Hematopoietic multipotent progenitor cell treated with erythropoietin and hydrocortisone succinate and interleukin-3 and kit ligand, for 15 days (in vitro differentiated cells): Measurements from ENCODE around the gene CARS1.
A peak's percentile ranks its signal among the peaks of the same experiment; 100 is the strongest.

Experiments
- DNase-seq: peaks from one replicate; pipeline ENCODE4 v3.0.0-alpha.2; 2015; ENCODE audit warnings: low spot score

Gene CARS1

GRCh38 chr11:3037040-3037944 is 19.9 kb downstream of the CARS1 start:
- peak; percentile 73 for DNase-seq

DNA sequence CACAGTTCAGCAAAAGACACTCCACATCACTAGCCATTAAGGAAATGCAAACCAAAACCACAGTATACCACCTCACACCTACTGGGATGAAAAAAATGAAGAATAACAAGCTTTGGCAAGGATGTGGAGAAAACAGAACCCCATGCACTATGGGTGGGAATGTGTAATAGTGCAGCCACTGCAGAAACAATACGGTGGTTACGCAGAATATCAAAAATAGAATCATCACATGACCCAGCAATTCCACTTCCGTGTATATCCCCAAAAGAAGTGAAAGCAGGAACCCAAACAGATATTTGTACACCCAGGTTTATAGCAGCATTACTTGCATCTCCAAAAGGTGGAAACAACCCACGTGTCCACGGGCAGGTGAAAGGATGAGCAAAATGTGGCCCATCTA is 20.8 kb downstream of the CARS1 start:
- no peak for DNase-seq

- DNase-seq, result no peak
These were observed 21.9 kb downstream of the CARS1 start for GRCh38 chr11:3035333-3035732.

- no peak for DNase-seq
These were observed 26.7 kb downstream of the CARS1 start for GRCh38 chr11:3030289-3031070.

- no peak for DNase-seq
These were observed 28.4 kb downstream of the CARS1 start for GRCh38 chr11:3028813-3029212.

DNA sequence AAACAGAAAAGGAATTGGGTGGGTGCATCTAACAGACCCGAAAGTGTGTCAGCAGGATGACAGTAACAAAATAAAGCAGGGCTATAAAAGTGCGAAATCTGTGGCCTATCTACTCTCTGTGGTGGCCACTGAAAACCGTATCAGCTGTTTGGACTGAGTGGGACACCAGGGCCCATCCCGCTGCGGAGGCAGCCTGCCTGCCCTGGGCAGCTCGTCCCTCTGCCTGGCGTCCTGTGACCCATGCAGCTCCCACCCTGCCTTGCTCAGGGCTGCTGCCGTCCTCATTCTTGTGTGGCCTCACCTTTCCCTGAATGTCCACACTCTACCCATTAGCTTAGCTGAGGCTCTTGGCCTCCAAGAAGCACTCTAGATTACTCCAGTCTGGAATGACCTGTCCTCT is 30.4 kb downstream of the CARS1 start:
- no peak for DNase-seq

- no peak for DNase-seq
These were observed 34.2 kb downstream of the CARS1 start for GRCh38 chr11:3022982-3023381.

DNA sequence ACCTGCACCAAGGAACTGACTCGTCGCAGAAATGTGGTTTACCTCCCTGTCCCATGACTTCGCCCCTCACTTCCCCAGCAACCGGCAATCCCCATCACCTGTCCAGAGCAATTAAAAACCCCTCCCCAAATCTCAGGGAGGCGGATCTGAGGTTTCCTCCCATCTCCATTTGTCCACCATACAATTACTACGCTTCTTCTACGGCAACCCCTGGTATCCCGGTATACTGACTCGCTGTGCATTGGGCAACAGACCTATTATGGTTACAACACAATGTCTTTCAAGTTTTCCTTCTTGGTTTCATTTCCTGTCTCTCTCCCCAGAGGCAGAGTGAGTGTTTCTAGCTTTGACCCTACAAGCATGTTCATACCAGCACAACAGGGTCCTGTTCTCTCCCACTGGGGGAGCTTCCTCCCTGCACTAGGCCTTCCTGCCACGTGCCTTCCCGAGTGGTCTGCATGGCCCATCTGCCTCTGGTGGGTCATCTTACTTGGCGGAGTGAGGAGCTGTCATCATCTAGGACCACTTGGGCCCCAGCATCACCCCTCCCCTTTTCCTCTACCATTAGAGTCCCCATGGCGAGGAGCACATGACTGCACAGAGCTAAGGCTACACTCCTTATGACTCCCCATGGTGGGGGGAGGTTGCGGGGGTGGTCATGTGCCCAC is 34.8 kb downstream of the CARS1 start:
- DNase-seq, result no peak

- DNase-seq, result peak; percentile 46
These were observed 36.1 kb downstream of the CARS1 start for GRCh38 chr11:3021125-3021524.

GRCh38 chr11:3020011-3020410 is 37.2 kb downstream of the CARS1 start:
- no peak for DNase-seq

GRCh38 chr11:3018596-3018995 is 38.6 kb downstream of the CARS1 start:
- DNase-seq, result no peak

DNA sequence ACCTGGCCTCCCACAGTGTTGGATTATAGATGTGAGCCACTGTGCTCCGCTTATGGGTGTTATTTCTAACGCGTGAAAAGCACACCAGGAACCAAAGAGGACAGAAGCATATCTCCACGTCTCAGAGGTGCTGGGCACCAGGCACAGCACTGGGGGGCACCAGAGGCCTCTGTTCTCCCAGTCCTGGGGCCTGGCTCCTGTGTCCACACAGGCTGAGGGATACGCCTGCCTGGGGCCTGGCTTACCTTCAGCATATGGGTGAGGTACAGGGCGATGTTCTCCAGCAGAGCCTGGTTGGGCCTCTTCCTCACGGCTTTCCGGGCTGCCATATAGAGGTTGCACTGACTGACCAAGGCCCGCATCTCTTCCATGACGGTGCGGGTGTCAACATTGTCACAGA is 40.4 kb downstream of the CARS1 start:
- DNase-seq, result no peak

DNA sequence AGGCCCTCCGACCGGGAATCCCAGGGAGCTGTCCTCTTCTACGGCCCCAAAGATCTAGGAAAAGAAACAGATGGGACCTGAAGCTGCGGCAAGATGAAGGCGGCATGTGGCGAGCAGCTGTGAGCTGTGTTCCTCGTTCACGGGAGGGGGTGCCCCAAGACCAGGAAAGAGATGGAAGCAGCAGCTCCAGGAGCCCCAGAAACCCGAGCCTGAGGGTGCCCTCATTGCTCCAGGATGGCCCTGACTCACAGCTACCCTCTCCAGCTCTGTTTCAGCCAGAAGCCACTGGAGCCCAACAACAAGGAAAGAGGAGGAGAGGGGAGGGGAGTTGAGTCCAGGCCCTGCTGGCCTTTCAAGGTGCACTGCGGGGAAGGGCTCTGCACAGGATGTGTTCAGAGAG is 41.4 kb downstream of the CARS1 start:
- no peak for DNase-seq

DNA sequence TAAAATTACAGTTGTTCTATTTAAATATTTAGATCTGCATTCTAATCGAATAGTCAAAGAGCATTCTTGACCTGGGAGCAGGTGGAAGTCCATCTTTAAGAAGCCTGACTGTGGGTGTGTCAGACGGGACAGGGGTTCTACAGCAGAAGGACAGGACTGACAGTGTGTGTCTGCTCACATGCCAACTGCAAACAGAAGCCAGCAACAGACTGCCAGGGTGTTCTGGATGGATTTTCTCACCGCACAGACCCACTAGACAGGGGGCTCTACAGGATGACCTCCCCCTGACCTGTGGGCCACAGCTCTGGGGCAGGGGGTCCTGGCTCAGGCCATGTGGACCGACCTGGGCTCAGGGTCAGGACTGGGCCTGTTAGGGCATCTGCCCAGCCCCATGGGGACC is 42.3 kb downstream of the CARS1 start:
- no peak for DNase-seq

DNA sequence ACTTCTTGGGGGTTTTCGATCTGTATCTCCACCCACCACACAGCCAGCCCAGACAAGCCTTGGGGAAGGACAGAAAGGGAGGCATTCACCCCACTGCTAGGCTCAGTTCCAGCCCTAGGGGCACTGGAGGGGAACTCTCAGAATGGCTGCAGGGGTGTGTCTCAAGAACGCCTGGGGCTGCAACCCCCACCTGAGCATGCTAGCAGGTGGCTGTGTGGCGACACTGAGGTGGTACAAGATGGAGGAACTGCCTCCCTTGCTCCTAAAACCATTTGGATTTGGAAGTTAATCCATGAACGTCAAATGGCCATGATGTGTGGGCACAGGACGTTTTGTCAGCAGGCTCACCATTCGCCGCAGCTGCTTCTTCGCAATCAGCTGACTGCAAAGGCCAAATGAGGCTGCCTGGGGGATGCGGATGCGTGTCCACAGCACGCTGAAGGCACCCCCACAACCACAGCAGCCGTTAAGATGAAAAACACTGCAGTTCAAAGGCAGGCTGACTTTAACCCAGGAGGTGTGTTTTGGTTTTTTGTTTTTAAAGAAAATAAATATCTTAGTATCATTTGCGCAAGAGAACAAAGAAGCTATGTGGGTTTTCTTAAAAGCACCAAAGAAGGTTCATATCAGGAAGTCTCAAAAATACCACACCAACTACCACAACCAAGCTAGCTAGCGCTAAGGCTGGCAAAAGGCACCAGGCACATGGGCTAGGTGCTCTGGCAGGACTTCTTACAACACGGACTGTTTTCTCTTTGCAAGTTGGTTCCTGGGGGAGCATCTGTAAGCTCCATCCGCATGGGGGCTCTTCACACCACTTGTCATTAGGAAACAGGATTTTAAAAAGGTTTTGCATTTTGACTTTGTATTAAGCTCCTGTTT is 42.9 kb downstream of the CARS1 start:
- DNase-seq, result no peak

- no peak for DNase-seq
These were observed 45.0 kb downstream of the CARS1 start for GRCh38 chr11:3011891-3012885.

- DNase-seq, result no peak
These were observed 46.5 kb downstream of the CARS1 start for GRCh38 chr11:3010521-3011275.

DNA sequence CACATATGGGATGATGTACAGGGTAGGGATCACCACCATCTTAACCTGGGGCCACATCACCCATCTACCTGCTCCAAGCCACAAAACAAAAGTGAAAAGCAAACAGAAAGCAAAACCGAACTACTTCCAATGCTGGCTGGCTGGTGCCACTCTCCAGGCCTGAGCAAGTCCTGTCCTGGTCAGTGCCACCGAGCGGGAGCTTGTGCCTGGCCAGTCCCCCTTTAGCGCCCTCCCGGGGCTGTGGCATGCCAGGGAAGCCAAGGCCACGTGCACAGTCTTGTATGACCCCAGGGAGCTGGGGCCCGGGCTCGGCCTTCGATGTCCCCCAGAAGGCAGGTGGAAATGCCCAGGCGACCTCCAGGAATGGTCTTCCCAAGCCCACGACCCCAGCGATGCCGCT is 47.2 kb downstream of the CARS1 start:
- no peak for DNase-seq

DNA sequence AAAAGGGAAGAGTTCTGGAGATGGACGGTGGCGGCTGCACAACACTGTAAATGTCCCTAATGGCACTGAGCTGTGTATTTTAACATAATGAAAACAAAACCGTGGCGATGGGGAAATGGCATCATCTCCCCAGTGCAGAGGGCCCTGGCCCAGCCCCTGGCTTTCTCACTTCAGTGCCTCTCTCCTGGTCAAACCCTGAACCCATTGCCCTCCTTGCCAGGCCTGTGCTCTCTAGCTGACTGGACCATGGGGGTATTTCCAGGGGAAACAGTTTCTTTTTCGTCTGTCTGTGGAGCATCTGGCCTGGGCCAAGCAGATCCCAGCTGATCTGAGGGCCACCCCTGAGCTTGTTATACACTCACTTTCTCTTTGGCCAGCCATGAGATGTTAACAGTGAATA is 47.7 kb downstream of the CARS1 start:
- DNase-seq, result no peak
